Activated CD4-positive, alpha-beta T cell treated with anti-CD3 and anti-CD28 coated beads, Interleukin-2, Interleukin-6, amounts not matched to agents 100 ng/mL and 50 ng/mL, durations not matched to agents 16 hours and 8 hours (primary cell): ENCODE results near the gene GNAL.
"Not testable (repeated sequence)": the region's sequence is repeated elsewhere in the genome, so short reads cannot be mapped to it uniquely, and the experiment has no call there.

Source experiments
- DNase-seq: peaks from one replicate; pipeline ENCODE4 v3.0.0-alpha.2; 2020

The GNAL gene

GRCh38 chr18:11885278-11885947 is 196.3 kb downstream of the GNAL start:
- DNase-seq = no peak

- no peak for DNase-seq
These were observed 197.6 kb downstream of the GNAL start for GRCh38 chr18:11886577-11887110.

- DNase-seq = peak; percentile 25
These were observed 198.5 kb downstream of the GNAL start for GRCh38 chr18:11887328-11888128.

GRCh38 chr18:11888726-11889125 is 199.7 kb downstream of the GNAL start:
- DNase-seq = no peak

- no peak for DNase-seq
These were observed 200.2 kb downstream of the GNAL start for GRCh38 chr18:11889284-11889683.

- no peak for DNase-seq
These were observed 202.7 kb downstream of the GNAL start for GRCh38 chr18:11891737-11892136.

GRCh38 chr18:11892438-11892837 is 203.4 kb downstream of the GNAL start:
- not testable (repeated sequence) for DNase-seq

GRCh38 chr18:11897781-11898180 is 208.7 kb downstream of the GNAL start:
- DNase-seq = no peak

- DNase-seq = no peak
These were observed 210.0 kb downstream of the GNAL start for GRCh38 chr18:11899063-11899462.

- DNase-seq = no peak
These were observed 212.9 kb downstream of the GNAL start for GRCh38 chr18:11901826-11902438.

- DNase-seq = no peak
These were observed 213.6 kb downstream of the GNAL start for GRCh38 chr18:11902522-11903292.

GRCh38 chr18:11905613-11906012 is 216.5 kb downstream of the GNAL start:
- DNase-seq = no peak

GRCh38 chr18:11906176-11906575 is 217.1 kb downstream of the GNAL start:
- DNase-seq = no peak

- no peak for DNase-seq
These were observed 218.1 kb downstream of the GNAL start for GRCh38 chr18:11906926-11907874.

- DNase-seq = peak; percentile 93
These were observed 219.4 kb downstream of the GNAL start, which contains the start of gene MPPE1 for GRCh38 chr18:11908182-11909060. TSS of gene MPPE1 (minus strand) at chr18:11908317. CDS start at chr18:11897264, 11,053 bp downstream.

GRCh38 chr18:11909061-11909455 is 220.0 kb downstream of the GNAL start:
- peak; percentile 44 for DNase-seq

GRCh38 chr18:11909591-11910026 is 220.5 kb downstream of the GNAL start:
- DNase-seq = peak; percentile 32

GRCh38 chr18:11916880-11917279 is 227.8 kb downstream of the GNAL start:
- not testable (repeated sequence) for DNase-seq

GRCh38 chr18:11919522-11919921 is 230.5 kb downstream of the GNAL start:
- not testable (repeated sequence) for DNase-seq

- no peak for DNase-seq
These were observed 234.4 kb downstream of the GNAL start for GRCh38 chr18:11923450-11923849.
